ENCODE measurements around the gene TAS2R43.
"Not testable (repeated sequence)": the region's sequence is repeated elsewhere in the genome, so short reads cannot be mapped to it uniquely, and the experiment has no call there.

TAS2R43 gene

DNA sequence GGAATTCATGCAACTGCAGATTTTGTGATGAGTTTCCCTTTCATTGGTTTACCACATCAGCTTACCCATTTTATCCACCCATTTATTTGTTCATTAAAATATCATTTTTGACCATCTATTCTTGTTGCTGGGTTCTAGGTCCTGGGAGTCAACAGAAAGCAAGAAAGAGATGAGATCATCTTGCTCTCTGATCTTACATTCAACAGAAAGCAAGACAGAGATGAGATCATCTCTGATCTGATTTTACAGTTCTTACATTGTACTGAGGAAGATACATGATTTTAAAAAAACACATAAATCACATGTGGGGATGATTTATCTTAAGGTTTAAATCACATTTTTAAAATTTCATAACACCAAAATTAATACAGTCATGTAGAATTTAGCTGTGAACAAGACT, 32.3 kb downstream of the TAS2R43 start:
- DNase-seq (ENCODE audit: low read depth, low spot score): no peak

- DNase-seq (ENCODE audit: low read depth, low spot score): no peak
Observed at GRCh38 chr12:11059041-11059440, 33.1 kb downstream of the TAS2R43 start.

- no peak for DNase-seq (ENCODE audit: low read depth, low spot score)
Observed at GRCh38 chr12:11055306-11055705, 36.8 kb downstream of the TAS2R43 start.

DNA sequence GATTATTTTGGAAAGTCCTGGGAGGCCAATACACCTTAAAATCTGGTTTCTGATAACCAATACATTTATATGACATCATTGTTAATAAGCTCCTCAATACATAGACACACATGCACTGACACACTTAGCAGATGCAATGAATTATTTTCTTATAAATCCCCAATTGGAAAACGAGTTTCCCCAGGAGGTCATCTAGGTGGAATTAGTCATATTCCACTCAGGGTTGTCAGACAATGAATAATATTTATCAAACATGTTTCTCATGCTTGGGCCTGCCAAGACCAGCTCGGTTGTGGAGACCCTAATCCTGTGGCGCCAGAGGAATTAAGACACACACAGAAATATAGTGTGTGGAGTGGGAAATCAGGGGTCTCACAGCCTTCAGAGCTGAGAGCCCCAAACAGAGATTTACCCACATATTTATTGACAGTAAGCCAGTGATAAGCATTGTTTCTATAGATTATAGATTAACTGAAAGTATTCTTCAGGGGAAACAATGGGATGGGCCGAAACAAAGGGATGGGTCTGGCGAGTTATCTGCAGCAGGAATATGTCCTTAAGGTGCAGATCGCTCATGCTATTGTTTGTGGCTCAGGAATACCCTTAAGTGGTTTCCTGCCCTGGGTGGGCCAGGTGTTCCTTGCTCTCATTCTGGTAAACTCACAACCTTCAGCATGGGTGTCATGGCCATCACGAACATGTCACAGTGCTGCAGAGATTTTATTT, 42.1 kb downstream of the TAS2R43 start:
- not testable (repeated sequence) for DNase-seq (ENCODE audit: low read depth, low spot score)

DNA sequence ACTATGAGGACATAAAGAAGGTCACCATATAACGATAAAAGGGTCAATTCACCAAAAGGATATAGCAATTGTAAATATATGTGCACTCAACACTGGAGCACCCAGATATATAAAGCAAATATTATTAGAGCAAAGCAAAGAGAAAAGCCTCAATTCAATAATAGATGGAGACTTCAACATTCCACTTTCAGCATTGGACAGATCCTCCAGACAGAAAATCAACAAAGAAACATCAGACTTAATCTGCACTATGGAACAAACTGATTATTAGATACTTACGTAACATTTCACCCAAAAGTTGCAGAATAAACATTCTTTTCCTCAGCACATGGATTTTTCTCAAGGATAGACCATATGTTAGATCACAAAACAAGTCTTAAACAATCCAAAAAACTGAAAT, 50.7 kb downstream of the TAS2R43 start:
- DNase-seq (ENCODE audit: low read depth, low spot score): not testable (repeated sequence)
